Uterus (tissue), 2 donors: ENCODE results near the gene GALNTL6.

Source experiments
- POLR2A ChIP-seq, 2 donors: fragments of 450-650 bp; IDR thresholded peaks; one replicate each; pipeline ENCODE4 v1.6.1; 2016; ENCODE audit warnings: antibody characterized with exemption in 2 of 2, mild to moderate bottlenecking in 1 of 2, moderate library complexity in 1 of 2
- TF ChIP-seq, protein P1 (sequence below), 4 experiments: fragments of 200-600 bp in 2 of 4; fragments of 450-650 bp in 2 of 4; sonication (generic) in 2 of 4; IDR thresholded peaks; one replicate each; pipeline ENCODE4 v1.5.1; 2016 to 2019; ENCODE audit warnings: antibody characterized with exemption in 4 of 4, mild to moderate bottlenecking in 2 of 4, moderate library complexity in 1 of 4

DNA sequence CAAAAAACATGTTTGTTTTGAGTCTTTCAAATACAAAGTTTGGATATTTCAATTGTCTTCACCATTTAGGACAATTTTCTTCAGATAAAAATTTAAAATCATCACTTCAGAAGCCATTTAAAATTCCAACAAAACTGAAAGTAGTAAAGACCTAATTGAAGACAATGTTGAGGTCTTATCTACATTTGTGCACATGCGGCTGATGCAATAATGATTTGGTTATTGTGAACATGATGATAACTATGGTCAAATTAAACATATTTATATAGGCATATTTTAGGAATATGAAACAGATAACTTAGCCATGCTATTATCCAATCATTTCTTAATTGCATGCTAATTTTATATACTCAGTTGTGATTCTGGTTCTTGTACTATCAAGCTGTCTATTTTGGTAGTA lies 407.5 kb downstream of the GALNTL6 start:
- TF ChIP-seq, protein P1, sequence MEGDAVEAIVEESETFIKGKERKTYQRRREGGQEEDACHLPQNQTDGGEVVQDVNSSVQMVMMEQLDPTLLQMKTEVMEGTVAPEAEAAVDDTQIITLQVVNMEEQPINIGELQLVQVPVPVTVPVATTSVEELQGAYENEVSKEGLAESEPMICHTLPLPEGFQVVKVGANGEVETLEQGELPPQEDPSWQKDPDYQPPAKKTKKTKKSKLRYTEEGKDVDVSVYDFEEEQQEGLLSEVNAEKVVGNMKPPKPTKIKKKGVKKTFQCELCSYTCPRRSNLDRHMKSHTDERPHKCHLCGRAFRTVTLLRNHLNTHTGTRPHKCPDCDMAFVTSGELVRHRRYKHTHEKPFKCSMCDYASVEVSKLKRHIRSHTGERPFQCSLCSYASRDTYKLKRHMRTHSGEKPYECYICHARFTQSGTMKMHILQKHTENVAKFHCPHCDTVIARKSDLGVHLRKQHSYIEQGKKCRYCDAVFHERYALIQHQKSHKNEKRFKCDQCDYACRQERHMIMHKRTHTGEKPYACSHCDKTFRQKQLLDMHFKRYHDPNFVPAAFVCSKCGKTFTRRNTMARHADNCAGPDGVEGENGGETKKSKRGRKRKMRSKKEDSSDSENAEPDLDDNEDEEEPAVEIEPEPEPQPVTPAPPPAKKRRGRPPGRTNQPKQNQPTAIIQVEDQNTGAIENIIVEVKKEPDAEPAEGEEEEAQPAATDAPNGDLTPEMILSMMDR (IDR thresholded peaks at IDR 0.05) = no peak
- TF ChIP-seq POLR2A (IDR thresholded peaks at IDR 0.05) = no peak
